Measurements from ENCODE around the gene MINDY4. TPM values are rescaled to one million over a fixed set of nuclear protein-coding genes. Genes with fewer than 3 reads are reported as not detected.

MINDY4 gene
- total RNA-seq, 1 donor from 2014 or later = 6.3 TPM

DNA sequence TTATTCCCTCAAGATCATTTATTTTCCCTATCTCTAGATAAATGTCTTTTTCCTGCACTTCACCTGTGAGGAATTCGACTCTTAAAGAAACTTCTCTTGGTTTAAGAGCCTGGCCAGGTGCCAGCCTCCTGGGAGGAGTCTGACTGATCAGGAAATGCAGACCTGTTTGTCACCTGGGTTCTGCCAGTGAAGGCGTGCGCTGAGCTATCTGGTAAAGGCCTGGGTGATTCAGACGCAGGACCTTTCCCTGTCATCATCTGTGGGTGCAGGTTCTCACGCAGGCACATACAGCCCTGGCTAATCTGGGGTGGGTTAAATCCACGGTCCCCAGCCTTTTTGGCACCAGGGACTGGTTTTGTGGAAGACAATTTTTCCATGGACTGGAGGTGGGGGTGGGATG is 75.2 kb downstream of the MINDY4 start:
- H3K36me3 Mint-ChIP-seq (ENCODE audit: low read depth) = peaks cover 2% of the 10 kb centered on the region
- DNase-seq (ENCODE audit: low spot score) = no peak
- H3K27ac Mint-ChIP-seq (ENCODE audit: unreplicated experiment) = no peak overlapping the region
- no peaks in the 10 kb centered on the region for H3K27me3 Mint-ChIP-seq (ENCODE audit: low read depth)
- no peaks in the 10 kb centered on the region for H3K9me3 Mint-ChIP-seq (ENCODE audit: low read depth)
- H3K4me1 Mint-ChIP-seq (ENCODE audit: low read depth) = peaks cover 30% of the 10 kb centered on the region
- no peak overlapping the region for H3K4me3 Mint-ChIP-seq (ENCODE audit: unreplicated experiment)
- TF ChIP-seq, protein P1, sequence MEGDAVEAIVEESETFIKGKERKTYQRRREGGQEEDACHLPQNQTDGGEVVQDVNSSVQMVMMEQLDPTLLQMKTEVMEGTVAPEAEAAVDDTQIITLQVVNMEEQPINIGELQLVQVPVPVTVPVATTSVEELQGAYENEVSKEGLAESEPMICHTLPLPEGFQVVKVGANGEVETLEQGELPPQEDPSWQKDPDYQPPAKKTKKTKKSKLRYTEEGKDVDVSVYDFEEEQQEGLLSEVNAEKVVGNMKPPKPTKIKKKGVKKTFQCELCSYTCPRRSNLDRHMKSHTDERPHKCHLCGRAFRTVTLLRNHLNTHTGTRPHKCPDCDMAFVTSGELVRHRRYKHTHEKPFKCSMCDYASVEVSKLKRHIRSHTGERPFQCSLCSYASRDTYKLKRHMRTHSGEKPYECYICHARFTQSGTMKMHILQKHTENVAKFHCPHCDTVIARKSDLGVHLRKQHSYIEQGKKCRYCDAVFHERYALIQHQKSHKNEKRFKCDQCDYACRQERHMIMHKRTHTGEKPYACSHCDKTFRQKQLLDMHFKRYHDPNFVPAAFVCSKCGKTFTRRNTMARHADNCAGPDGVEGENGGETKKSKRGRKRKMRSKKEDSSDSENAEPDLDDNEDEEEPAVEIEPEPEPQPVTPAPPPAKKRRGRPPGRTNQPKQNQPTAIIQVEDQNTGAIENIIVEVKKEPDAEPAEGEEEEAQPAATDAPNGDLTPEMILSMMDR (IDR thresholded peaks at IDR 0.05) = no peak

DNA sequence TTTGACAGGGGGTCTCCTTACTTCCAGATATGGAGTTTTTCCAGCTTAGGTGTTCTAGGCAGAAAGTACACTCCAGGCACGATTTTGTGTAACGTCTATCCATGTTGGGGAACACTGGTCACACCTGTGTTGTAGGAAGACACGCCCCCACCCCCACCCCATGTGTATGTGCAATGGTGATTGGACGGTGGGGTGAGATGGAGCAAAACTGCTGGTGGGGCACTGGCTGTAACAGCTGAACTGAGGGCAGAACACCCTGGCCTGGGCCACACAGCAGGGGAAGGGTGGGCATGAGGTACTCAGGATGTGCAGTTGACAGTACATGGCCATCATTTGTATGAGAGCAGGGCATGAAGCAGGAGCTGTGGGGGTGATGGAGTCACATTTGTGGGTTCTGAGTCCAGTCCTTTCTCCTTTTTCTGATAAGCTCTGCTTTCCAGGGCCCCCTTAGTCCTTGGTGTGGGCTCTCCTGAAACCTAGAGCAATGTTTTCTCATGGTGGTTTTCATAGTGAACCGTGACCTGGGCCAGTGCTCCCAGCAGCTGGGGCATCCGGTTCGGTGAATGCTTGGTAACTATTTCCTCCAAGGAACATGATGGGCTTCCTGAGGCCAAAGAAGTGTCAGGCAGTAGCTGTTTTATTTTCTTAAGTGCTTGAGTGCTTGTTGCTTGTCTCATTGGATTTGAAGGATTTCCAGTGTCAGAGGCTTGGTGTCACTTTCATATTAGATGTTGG is 77.1 kb downstream of the MINDY4 start:
- H3K9me3 Mint-ChIP-seq (ENCODE audit: low read depth) = no peaks in the 10 kb centered on the region
- TF ChIP-seq, protein P1 (IDR thresholded peaks at IDR 0.05) = no peak
- no peak overlapping the region for H3K27ac Mint-ChIP-seq (ENCODE audit: unreplicated experiment)
- H3K27me3 Mint-ChIP-seq (ENCODE audit: low read depth) = no peaks in the 10 kb centered on the region
- no peak for DNase-seq (ENCODE audit: low spot score)
- peaks cover 30% of the 10 kb centered on the region for H3K4me1 Mint-ChIP-seq (ENCODE audit: low read depth)
- H3K4me3 Mint-ChIP-seq (ENCODE audit: unreplicated experiment) = no peak overlapping the region
- no peaks in the 10 kb centered on the region for H3K36me3 Mint-ChIP-seq (ENCODE audit: low read depth)

DNA sequence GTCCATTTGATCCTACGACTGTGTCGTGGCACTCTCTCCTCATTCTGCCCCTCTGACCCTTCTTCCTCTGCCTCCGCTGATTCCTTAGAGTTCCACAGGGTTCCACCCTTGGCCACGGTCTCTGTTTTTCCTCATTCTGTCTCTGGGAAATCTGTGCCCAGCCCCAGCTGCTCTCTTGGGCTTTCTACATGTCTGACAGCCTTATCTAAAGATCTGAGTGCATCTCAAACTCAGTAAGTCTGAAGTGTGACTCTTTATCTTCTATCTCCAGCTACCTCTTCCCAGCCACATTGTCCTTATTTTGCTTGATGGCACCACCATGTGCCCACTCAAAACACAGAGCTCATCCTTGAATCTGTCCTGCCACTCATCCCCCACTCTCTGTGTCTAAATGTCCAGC is 78.3 kb downstream of the MINDY4 start:
- H3K4me3 Mint-ChIP-seq (ENCODE audit: unreplicated experiment) = no peak overlapping the region
- no peak overlapping the region for H3K27ac Mint-ChIP-seq (ENCODE audit: unreplicated experiment)

DNA sequence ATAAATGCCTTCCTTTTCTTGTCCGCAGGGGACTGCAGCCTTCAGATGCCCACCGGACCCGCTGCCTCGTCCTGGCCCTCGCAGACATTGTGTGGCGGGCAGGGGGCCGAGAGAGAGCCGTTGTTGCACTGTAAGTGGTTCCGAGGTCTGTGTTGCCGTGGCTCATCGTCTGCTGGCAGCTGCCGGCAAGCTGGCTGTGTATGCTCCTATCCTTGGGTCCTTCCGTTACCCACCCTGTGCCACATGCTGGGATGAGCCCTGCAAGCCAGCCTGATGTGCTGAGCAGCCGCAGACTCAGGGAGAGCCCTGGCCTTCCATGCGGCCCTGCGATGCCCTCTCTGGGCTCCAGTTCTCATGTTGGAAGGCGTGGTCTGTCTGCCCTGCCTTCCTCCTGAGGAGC is 79.2 kb downstream of the MINDY4 start:
- Mint-ChIP-seq H3K36me3 (ENCODE audit: low read depth) (peaks cover 4% of the 10 kb centered on the region), H3K27ac (ENCODE audit: unreplicated experiment) (no peak overlapping the region), H3K9me3 (ENCODE audit: low read depth) (no peaks in the 10 kb centered on the region), H3K4me1 (ENCODE audit: low read depth) (peaks cover 16% of the 10 kb centered on the region), H3K27me3 (ENCODE audit: low read depth) (no peaks in the 10 kb centered on the region), H3K4me3 (ENCODE audit: unreplicated experiment) (no peak overlapping the region)
- DNase-seq (ENCODE audit: low spot score) = no peak
- TF ChIP-seq, protein P1 (IDR thresholded peaks at IDR 0.05) = no peak

More for the DNA sequence above, 78.3 kb downstream of the MINDY4 start:
- TF ChIP-seq, protein P1 (IDR thresholded peaks at IDR 0.05) = no peak
- peaks cover 1% of the 10 kb centered on the region for H3K36me3 Mint-ChIP-seq (ENCODE audit: low read depth)
- H3K4me1 Mint-ChIP-seq (ENCODE audit: low read depth) = peaks cover 24% of the 10 kb centered on the region
- no peaks in the 10 kb centered on the region for H3K27me3 Mint-ChIP-seq (ENCODE audit: low read depth)
- no peaks in the 10 kb centered on the region for H3K9me3 Mint-ChIP-seq (ENCODE audit: low read depth)
- no peak for DNase-seq (ENCODE audit: low spot score)

DNA sequence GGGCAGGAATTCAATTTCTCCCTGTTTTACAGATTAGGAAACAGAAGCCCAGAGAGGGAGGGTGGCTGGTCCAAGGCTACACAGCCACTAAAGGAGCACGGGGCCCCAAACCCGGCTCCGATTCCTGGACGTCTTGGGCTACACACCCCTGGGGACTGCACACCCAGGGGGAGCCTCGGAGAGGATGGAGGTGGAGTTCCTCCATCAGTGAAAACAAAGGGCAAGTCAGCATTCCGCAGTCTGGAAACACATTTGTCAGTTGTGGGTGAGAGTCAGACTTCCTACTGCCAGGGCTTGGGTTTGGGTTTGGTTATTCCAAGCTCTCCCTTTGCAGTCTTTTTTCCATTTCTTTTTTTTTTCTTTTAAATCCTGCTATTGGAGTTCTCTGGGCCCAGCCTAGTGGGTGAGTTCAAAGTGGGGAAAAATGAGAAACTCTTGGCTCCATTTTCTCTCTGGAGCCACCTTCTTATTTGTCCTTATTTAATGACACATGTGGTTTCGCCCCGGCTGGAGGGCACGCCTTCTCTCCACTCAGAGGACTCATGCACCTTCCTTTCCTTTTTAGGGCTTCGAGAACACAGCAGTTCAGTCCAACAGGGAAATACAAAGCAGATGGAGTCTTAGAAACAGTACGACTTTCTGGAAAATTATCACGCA is 80.6 kb downstream of the MINDY4 start:
- TF ChIP-seq, protein P1 (IDR thresholded peaks at IDR 0.05) = no peak
- Mint-ChIP-seq H3K27me3 (ENCODE audit: low read depth) (no peaks in the 10 kb centered on the region), H3K4me3 (ENCODE audit: unreplicated experiment) (no peak overlapping the region), H3K36me3 (ENCODE audit: low read depth) (peaks cover 10% of the 10 kb centered on the region), H3K9me3 (ENCODE audit: low read depth) (no peaks in the 10 kb centered on the region), H3K4me1 (ENCODE audit: low read depth) (peaks cover 8% of the 10 kb centered on the region), H3K27ac (ENCODE audit: unreplicated experiment) (no peak overlapping the region)
- no peak for DNase-seq (ENCODE audit: low spot score)

Measured in chondrocyte (in vitro differentiated cells).